ENCODE data around the gene KCNK6. TPM values are rescaled to one million over a fixed set of nuclear protein-coding genes. Genes with fewer than 3 reads are reported as not detected.

Gene KCNK6
- total and polyA plus RNA-seq, 8 donors: 4.3 to 12.4 (median 5.2) TPM

DNA sequence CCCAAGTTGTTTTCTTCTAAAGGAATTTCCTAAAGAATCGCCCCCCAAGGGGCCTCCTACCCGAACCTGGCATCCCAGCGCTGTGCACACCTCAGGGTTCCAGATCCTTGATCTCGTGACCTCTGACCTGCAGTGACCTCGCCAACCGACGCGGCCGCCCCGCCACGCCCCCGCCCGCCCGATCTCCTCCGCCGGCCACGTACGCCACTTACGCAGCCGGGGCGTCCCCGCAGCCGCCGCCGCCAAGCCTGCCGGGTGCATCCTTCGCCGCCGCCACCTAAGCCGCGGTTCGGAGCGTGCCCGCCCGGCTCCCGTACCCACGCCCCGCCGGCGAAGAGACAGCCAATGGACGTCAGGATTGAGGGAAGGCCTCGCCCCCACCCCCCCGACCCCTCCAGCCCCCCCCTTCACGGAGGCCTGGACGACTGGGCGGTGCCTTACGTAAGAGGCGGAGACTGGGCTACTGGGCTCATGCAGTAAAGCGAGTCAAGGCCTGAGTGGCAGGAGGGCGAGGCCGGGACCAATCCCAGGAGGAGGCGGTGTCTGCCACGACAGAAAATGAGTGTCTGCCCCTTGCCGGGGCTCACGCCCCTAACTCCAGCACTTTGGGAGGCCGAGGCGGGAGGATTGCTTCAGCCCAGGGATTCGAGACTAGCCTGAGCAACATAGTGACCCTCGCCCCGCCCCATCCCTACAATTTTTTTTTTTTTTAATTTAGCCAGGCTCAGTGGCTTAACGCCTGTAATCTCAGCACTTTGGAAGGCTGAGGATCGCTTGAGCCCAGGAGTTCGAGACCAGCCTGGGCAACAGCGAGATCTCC is 3.8 kb upstream of the KCNK6 start, which contains the start of gene YIF1B:
TSS of gene YIF1B (minus strand) at position 291 of the 820 bp plus-strand sequence. CDS start at position 261, 30 bp downstream.
- Histone ChIP-seq H3K27ac (peak within 1 kb of the TSS; percentile 78 to 92), H3K4me1 (peaks cover 15 to 72% of the 10 kb centered on the region in 2 donors), H3K9me3 (no peaks in the 10 kb centered on the region), H3K36me3 (no peaks in the 10 kb centered on the region), H3K4me3 (peak within 1 kb of the TSS; percentile 59 to 60), H3K27me3 (no peaks in the 10 kb centered on the region)
- TF ChIP-seq, protein P1, sequence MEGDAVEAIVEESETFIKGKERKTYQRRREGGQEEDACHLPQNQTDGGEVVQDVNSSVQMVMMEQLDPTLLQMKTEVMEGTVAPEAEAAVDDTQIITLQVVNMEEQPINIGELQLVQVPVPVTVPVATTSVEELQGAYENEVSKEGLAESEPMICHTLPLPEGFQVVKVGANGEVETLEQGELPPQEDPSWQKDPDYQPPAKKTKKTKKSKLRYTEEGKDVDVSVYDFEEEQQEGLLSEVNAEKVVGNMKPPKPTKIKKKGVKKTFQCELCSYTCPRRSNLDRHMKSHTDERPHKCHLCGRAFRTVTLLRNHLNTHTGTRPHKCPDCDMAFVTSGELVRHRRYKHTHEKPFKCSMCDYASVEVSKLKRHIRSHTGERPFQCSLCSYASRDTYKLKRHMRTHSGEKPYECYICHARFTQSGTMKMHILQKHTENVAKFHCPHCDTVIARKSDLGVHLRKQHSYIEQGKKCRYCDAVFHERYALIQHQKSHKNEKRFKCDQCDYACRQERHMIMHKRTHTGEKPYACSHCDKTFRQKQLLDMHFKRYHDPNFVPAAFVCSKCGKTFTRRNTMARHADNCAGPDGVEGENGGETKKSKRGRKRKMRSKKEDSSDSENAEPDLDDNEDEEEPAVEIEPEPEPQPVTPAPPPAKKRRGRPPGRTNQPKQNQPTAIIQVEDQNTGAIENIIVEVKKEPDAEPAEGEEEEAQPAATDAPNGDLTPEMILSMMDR (IDR thresholded peaks at IDR 0.05): no peak
- ATAC-seq: peak; percentile 96
- DNase-seq: peak; percentile 90 to 98 (median 96)
- intact Hi-C loops (cut with DNase I): no loop called here

DNA sequence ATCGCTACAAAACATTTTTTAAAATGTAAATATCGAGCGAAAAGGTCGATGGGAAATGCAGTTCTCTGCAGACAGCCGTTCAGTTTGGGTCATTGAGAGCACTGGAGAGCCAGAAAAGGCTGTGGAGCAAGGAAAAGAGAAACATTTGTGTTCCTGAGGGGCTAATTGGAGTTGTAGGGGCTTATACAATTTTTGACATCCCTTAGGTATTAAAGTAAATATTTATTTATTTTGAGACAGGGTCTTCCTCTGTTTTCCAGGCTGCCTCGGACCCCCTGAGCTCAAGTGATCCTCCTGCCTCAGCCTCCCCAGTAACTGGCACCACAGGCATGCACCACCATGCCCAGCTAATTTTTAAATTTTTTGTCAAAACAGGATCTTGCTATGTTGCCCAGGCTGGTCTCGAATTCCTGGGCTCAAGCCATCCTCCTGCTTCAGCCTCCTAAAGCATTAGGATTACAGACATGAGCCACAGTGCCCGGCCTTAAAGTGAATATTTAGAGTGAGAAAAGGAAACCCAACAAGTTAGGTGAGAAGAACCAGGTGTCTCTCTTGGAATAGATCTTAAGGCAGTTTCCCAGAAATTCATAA is 3.1 kb upstream of the KCNK6 start:
- ATAC-seq: no peak

DNA sequence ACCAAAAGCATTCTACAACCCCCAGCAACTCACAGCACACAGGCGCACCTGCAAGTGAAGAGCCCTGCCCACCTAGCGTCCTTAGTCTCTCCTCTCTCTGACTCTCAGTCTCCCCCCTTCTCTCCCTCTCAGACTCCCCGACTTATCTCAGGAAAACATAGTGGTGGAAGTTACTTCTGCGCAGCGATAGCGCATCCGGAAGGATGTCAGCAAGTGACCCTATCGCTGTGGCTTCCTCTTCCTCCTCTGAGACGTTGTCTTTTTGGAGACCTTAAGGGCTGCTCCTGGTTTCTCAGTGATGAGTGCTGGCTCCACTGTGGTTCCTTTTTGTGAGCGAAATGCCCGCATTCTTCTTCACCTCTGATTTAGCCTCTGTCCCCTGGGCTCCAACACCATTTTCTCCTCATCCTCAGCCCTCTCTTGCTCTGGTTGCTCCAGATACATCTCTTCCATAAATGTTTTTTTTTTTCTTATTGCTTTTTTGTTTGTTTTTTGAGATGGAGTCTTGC is 2.5 kb upstream of the KCNK6 start:
- Histone ChIP-seq H3K27ac (peak overlapping the region; percentile 78 to 92), H3K36me3 (no peaks in the 10 kb centered on the region), H3K4me1 (peaks cover 27 to 84% of the 10 kb centered on the region in 2 donors), H3K4me3 (peak overlapping the region in 1 of 2 donors; percentile 59), H3K27me3 (no peaks in the 10 kb centered on the region), H3K9me3 (no peaks in the 10 kb centered on the region)
- ATAC-seq: no peak
- peak in 1 of 4 donors; percentile 36 for DNase-seq
- TF ChIP-seq, protein P1 (IDR thresholded peaks at IDR 0.05): no peak
- intact Hi-C loops (cut with DNase I): no loop called here

More for the DNA sequence above, 3.1 kb upstream of the KCNK6 start:
- Histone ChIP-seq H3K27ac (peak overlapping the region; percentile 78 to 92), H3K27me3 (no peaks in the 10 kb centered on the region), H3K9me3 (no peaks in the 10 kb centered on the region), H3K4me1 (peaks cover 22 to 79% of the 10 kb centered on the region in 2 donors), H3K36me3 (no peaks in the 10 kb centered on the region), H3K4me3 (peak overlapping the region; percentile 19 to 59)
- no peak for DNase-seq
- TF ChIP-seq, protein P1 (IDR thresholded peaks at IDR 0.05): no peak
- intact Hi-C loops (cut with DNase I): no loop called here

DNA sequence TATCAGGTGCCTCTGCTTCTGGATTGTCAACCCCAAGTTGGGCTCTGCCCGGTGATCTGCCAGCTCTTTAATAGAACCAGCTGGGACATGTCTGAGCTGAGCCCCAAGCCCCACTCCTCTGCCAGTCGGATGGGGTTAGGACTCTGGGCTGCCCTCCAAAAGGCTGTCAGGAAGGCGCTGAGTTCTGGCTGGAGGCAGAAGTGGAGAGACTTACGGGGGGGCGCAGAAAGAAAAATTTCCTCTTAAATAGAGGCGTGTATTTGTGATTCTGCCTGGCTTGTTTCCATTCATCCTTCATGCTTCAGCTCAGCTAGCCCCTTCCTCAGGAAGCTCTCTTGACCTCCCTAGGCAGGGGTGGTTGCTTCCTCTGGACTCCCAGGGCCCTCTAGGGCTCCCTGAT is 985 bp upstream of the KCNK6 start:
- DNase-seq (peak in 1 of 4 donors; percentile 70), ATAC-seq (no peak)
- no peak overlapping the region for H3K4me3 ChIP-seq
- no peak overlapping the region for H3K27ac ChIP-seq
- H3K9me3 ChIP-seq: no peaks in the 10 kb centered on the region
- H3K36me3 ChIP-seq: no peaks in the 10 kb centered on the region
- H3K4me1 ChIP-seq: peaks cover 27 to 72% of the 10 kb centered on the region in 2 donors
- no peaks in the 10 kb centered on the region for H3K27me3 ChIP-seq
- TF ChIP-seq, protein P1 (IDR thresholded peaks at IDR 0.05): no peak
- intact Hi-C loops (cut with DNase I): no loop called here

DNA sequence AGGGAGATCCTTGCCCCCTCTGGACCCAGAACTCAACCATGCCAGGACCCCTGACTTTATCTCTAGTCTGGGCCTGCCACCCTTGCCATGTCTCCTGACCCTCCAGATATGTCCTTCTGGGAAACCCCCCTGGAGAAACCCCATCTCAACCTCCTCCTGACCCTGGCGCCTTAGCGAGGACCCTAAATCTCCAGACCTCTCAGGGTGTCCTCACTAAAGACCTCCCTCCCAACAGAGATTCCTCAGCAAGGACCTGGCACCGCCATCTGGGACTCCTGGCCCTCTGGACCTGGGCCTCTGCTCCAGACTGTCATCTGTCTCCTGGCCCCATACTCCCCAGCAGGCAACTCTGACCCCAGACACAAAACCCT is 1.3 kb downstream of the KCNK6 start:
- peak overlapping the region in 1 of 2 donors; percentile 50 for H3K27ac ChIP-seq
- no peaks in the 10 kb centered on the region for H3K9me3 ChIP-seq
- TF ChIP-seq, protein P1 (IDR thresholded peaks at IDR 0.05): no peak
- peak overlapping the region in 1 of 2 donors; percentile 67 for H3K4me3 ChIP-seq
- H3K36me3 ChIP-seq: peaks cover 0 to 15% of the 10 kb centered on the region in 2 donors
- ATAC-seq: no peak
- peaks cover 27 to 55% of the 10 kb centered on the region in 2 donors for H3K4me1 ChIP-seq
- intact Hi-C loops (cut with DNase I): no loop called here
- DNase-seq: no peak
- H3K27me3 ChIP-seq: no peaks in the 10 kb centered on the region
